Stimulated activated CD8-positive, alpha-beta memory T cell treated with anti-CD3 and anti-CD28 coated beads, Interleukin-12 subunit alpha, Interleukin-12 subunit beta, amount 100 ng/mL, for 4 hours (primary cell): ENCODE results near the gene PDZRN3.

Experiments used
- DNase-seq: peaks from one replicate; pipeline ENCODE4 v3.0.0-alpha.2; 2020; ENCODE audit warnings: low read depth

The PDZRN3 gene

GRCh38 chr3:73556520-73557372 is 68.0 kb downstream of the PDZRN3 start:
- DNase-seq: no peak

DNA sequence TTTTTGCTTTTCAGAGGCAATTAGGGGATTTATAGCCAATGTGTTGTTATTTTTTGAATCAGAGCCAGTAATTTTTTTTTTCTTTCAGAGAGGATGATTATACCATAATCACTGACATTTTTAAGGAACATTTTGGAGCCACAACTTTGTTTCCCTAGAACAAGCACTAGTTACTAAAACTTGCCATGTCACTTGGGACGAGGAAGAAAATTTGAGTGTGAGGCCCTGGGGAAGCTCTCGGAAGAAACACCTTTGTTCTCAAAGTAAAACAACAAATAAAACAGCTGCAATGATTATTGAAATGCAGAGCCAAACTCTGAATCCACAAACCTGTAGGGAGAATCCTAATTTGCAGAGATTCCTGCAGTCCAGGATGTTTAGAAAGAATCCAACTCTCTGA is 69.7 kb downstream of the PDZRN3 start:
- DNase-seq: no peak

GRCh38 chr3:73552700-73553099 is 72.0 kb downstream of the PDZRN3 start:
- no peak for DNase-seq

DNA sequence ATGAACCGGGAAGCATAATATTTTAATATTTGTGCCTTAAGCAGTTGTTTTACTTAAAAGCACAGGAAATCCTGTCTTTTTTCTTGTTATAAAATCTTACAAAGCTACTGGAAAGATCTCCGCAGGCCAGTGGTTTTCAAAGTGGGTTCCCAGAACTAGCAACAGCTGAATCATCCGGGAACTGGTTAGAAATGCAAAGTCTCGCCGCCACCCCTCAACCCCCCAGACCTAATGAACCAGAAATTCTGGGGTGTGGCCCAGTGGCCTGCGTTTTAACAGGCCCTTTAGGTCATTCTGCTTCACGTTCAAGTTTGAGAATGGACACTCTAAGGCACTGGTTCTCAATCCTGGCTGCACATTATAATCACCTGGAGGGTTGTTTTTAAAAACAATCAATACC is 74.7 kb downstream of the PDZRN3 start:
- no peak for DNase-seq

DNA sequence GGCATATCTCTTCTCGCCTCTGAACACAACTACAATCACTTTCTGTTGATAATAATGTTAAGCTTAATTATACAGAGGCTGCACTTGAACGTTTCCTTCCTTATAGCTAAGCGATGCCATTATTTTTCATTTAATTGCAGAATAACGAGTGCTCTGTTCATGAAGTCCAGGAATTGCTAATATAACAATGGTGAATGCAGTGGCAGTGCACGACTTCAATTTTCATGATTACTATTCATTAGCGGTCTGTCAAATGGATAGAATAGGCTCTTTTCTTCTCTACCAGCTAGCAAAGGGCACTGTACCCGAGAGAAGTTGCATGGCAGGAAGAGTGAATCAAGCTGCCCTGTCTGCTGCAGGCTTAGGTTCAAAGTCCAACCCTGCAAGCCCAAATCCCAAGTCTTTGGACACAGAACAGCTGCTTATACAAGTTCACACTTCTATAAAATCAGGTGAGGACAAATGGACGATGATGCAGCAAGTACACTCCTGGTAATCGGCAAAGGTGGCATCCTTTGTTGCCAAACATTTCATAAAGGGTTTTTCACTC is 75.6 kb downstream of the PDZRN3 start:
- no peak for DNase-seq

DNA sequence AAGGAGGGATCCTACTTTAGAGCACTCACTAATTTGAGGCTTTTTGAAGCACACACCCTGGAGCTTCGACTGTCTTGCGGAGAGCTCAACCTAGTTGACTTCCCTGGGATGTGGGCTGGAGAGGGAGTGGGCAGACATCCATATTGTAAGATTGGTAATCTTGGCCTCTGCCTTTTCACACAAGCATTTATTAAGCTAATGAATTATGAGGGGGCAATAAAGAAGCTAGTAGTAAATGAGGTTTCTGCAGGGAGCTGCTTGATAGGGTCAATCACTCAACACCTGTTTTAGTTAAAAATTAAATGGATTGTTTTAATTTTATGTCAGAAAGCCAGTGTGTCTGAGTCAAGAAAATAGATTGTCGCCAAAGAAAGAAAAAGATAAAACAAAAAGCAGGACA is 76.3 kb downstream of the PDZRN3 start:
- no peak for DNase-seq

DNA sequence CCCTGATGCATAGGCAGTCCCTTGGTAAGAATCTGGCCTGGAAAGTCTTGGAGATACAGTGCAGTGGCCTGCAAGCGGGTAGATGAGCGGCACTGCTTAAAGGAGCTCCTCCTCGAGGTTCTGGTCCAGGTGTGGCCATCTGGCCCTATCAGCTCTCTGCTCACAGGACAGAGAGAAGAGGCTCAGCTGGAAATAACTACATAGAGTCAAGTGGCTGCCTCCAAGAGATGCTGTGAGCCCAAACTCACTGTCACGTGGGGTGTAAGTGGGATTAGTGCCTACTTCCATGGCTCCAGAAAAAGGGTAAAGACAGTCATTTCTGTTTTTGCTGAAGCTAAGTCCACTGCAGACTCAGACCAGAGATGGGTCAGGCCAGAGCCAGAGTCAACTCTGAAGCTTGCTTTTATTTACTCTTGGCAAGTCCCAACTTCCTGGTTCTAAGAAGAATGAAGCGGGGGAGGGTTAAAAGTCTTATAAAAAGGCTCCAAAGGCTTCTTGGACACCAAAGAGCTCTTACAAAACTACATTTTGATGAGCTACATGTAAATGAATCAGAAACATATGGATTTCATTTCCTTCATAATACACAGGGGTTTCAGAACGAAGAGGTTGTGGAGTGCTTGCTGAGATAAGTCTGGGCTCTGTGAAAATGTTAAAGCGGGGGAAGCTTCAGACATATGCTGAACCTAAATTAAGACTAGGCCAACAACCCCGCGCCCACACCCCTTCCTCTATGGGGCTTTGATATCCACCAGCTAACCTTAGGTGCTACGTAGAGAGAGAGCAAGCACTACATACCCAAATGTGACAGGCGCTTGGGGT is 77.1 kb downstream of the PDZRN3 start:
- DNase-seq: no peak

DNA sequence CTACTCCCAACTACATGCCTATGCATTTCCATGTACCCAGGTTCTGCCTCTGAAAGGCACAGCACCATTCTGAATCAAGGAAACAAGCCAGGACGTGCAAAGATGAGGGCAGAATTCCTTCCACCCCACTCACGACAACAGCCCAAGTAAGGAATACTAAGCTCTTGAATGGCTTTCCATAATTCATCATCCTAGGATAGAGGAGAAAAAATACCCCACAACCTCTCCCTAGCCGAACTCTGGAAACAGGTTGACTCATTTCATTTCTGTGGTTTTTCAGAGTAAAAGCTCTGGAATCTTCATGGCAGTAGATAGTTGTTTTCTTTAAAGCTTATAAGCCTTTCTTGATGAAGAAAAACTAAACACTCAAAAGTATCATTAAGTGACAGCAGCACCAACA is 77.8 kb downstream of the PDZRN3 start:
- DNase-seq: no peak

DNA sequence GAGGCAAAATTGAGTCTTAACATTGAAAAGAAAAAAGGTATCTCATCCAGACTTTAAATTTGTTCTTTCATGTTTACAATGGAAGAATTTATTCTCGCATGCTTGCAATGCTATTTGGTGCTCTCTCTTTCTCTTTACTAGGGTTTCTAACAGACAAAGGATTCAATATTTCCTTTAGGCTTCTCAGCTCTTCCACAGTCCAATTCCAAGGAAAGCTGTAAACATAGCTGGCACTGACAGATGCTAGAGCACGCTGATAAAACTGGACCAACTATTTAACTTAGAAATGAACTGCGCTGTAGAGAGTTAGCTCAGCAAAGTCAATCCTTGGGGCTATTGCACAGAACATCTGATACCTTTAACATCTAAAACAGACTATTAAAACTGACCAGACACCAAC is 81.3 kb downstream of the PDZRN3 start:
- no peak for DNase-seq

DNA sequence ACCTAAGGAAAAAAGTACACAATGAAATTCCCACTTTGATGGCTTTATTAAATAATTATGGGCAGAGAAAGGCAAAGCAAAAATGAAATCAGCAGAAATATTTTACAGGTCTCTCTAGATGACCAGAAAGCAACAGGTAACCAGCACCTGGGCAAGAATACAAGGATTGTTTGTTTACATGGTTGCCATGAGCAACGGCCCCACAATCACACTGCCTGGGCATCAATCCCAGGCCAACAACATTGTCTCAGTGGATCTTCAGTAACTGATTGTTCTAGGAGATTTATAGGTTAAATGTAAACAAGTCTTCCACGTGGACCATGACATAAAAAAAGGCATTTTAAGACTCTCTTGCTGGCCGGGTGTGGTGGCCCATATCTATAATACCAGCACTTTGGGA is 82.6 kb downstream of the PDZRN3 start:
- DNase-seq: no peak

DNA sequence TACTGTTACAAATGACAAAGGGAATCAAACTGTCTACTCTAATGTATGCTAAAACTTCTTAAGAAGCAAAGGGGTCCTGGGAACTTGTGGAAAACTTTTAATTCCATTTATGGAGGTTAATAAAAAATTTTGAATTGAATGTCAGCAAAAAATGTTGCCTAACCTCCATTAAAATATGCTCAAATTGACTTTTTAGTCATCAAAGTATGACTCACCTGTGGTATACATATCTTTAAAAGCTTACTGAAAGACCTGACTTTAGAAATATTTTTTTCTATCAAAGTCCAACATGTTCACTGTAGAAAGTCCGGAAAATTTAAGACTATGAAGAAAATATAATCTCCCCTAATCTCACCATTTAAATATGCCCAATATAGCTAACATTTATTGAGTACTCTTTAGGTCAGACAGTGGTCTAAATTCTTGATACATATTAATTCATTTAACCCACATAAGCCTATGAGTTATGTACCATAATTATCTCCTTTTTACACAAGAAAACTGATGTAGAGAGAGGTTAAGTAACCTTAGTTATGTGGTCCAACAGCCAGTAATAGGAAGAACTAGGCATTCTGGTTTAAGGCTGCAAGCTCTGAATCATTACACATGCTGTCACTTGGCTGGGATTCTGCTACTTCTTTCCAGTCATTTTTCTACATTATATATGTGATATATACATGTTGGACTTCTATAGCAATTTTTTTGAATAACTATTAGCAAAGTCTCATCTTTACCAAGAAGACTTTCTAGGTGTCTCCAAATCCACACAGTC is 83.6 kb downstream of the PDZRN3 start:
- DNase-seq: no peak

DNA sequence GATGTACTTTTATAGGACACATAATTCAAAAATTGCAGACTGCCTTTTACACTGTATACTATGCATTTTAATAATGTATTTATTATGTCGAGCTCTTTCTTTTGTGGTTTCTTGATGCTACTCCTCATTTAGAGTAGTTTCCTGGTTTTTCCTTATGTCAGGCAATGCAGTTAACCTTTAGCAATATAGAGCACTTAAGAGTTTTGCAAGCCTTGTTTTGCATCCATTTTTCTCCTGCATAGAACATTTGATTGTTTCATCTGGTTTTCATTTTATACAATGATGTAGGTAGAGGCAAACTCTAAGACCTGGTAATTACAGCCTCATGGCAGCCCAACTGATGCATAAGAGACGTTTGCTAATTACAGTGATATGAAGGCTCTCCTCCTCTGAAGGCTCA is 86.3 kb downstream of the PDZRN3 start:
- no peak for DNase-seq

DNA sequence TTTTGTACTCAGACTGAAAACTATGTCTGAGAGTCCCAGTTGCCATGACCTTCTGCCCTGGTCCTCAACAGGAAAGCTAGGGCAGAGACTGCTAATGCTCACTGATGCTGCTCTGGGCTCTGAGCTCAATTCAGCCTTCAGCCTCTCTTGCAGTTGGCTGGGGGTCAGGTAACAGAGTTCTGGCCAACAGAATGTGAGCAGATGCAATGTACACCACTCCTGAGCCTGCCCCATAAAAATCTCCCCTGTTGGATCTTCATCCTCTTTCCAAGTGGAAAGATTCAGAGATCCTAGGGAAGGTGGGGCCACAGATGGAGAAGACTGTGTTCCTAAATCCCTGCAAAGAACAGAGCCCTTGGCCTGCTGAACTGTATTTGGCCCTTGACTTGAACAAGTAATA is 87.8 kb downstream of the PDZRN3 start:
- DNase-seq: no peak

GRCh38 chr3:73536336-73536895 is 88.3 kb downstream of the PDZRN3 start:
- no peak for DNase-seq

DNA sequence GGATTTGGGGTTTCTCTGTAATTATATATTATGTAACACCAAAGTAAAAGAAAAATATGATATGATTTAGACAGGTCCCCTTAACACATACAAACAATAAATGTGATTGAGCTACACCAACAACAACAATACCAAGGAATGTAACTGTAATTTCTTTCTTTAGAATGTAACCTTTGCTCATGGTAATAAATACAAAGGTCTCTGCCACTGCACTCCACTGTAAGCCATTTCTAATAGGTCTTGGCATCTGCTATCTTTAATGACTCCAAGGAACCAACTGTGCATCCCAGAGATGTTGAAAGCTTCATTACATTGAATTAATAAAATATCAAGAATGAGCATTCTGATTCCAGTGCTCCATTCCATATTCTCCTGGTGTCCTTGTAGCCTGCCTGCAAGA is 88.8 kb downstream of the PDZRN3 start:
- DNase-seq: no peak

DNA sequence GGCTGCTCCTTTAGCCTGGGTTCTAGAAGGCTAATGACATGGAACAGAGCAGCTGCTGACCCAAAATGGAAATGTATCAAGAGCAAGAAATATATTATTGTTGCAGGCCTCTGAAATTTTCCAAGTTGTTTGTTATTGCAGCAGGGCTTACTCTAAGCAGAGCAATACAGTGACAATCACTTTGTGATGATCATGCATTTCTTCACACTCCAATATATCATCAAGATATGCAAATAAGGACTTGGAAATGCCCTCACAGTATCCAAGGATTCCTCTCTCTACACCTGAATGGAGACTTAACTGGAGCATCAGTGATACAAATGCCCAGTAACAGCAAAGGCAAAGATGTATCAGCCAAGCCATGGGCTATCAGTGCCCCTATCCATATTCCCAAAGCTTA is 89.6 kb downstream of the PDZRN3 start:
- DNase-seq: no peak

DNA sequence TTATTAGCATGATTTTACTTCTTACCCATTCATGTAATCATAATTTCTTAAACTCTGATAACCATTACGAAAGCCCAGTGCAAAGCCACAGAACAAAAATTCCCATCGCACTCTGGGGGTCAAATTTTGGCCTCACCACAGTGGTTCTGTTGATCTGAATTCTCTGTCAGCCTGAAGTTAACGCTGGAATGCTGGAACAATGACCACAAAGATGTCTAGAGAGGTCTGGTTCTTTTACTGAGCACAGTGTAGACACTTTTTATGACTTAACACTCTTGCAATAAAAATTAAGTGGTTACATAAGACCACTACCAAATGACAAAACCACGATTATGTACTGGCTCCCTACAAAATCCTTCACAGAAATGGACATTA is 94.7 kb downstream of the PDZRN3 start:
- DNase-seq: no peak

GRCh38 chr3:73529308-73530021 is 95.3 kb downstream of the PDZRN3 start:
- DNase-seq: no peak

DNA sequence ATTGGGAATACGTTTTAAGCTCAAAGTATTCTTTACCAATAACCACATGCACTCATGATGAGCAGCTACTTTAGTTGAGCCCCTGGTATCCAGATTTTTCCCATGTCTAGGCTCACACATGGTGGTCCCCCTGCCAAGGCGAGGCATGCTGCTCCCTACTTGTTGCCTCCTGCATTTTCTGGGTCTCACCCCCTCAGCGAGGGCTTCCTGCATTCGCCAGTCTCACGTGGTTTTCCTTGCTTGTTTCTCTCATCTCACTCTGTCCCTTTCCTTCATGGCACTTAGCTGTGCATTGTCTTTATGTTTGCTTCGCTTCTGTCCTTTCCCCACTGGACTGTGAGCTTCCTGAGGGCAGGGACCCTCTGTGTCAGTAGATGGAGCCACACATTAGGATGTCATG is 99.2 kb downstream of the PDZRN3 start:
- no peak for DNase-seq

GRCh38 chr3:73523661-73524060 is 101.1 kb downstream of the PDZRN3 start:
- no peak for DNase-seq

GRCh38 chr3:73521734-73522336 is 102.9 kb downstream of the PDZRN3 start:
- DNase-seq: no peak
